Subcutaneous adipose tissue (tissue), 4 donors: Measurements from ENCODE around the gene MIGA2. TPM values are rescaled to one million over a fixed set of nuclear protein-coding genes. Genes with fewer than 3 reads are reported as not detected.

Experiments used
- total RNA-seq, 4 donors: library from RNA; depleted of rRNA; stranded (reverse); fragments of >200 nt; gene quantifications; one replicate each; pipeline ENCODE4 v1.1.0, GENCODE V29; 2016
- TF ChIP-seq, protein P1 (sequence below): fragments of 450-650 bp; IDR thresholded peaks from one replicate; pipeline ENCODE4 v1.5.1; 2016; ENCODE audit warnings: low read depth, mild to moderate bottlenecking, control low read depth, antibody characterized with exemption, moderate library complexity

The MIGA2 gene, protein sequence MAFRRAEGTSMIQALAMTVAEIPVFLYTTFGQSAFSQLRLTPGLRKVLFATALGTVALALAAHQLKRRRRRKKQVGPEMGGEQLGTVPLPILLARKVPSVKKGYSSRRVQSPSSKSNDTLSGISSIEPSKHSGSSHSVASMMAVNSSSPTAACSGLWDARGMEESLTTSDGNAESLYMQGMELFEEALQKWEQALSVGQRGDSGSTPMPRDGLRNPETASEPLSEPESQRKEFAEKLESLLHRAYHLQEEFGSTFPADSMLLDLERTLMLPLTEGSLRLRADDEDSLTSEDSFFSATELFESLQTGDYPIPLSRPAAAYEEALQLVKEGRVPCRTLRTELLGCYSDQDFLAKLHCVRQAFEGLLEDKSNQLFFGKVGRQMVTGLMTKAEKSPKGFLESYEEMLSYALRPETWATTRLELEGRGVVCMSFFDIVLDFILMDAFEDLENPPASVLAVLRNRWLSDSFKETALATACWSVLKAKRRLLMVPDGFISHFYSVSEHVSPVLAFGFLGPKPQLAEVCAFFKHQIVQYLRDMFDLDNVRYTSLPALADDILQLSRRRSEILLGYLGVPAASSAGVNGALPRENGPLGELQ
- total RNA-seq = 10 to 100 TPM in 2 of 4 donors, 1 to 10 TPM in 2; 8.8 to 50.5 (median 12.4) TPM

- TF ChIP-seq, protein P1, sequence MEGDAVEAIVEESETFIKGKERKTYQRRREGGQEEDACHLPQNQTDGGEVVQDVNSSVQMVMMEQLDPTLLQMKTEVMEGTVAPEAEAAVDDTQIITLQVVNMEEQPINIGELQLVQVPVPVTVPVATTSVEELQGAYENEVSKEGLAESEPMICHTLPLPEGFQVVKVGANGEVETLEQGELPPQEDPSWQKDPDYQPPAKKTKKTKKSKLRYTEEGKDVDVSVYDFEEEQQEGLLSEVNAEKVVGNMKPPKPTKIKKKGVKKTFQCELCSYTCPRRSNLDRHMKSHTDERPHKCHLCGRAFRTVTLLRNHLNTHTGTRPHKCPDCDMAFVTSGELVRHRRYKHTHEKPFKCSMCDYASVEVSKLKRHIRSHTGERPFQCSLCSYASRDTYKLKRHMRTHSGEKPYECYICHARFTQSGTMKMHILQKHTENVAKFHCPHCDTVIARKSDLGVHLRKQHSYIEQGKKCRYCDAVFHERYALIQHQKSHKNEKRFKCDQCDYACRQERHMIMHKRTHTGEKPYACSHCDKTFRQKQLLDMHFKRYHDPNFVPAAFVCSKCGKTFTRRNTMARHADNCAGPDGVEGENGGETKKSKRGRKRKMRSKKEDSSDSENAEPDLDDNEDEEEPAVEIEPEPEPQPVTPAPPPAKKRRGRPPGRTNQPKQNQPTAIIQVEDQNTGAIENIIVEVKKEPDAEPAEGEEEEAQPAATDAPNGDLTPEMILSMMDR = no peak
These were observed at the start of gene MIGA2 for GRCh38 chr9:129036241-129036922. Gene MIGA2, plus strand, starts transcription at chr9:129036626. Its CDS starts 3,969 bp downstream, at chr9:129040595.

GRCh38 chr9:128986671-128987070, 49.8 kb upstream of the MIGA2 start:
- TF ChIP-seq, protein P1 = no peak

DNA sequence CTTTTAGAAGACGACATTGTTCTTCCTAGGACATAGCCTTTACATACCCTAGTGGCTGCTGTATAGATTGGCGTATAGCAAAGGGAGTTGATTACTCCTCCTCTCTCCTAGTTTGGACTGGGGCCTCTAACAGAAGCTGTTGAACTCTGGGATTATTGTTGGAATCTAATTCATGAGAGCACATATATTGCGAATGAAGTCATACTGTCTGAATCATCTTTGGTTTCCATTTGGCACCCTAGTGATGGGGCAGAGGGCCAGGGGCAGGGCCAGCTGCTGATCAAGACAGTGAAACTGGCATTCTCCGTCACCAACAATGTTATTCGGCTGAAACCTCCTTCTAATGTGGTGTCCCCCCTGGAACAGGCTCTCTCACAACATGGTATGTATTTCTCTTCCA, 48.6 kb upstream of the MIGA2 start:
- TF ChIP-seq, protein P1 = no peak

- TF ChIP-seq, protein P1 = no peak
These were observed 43.4 kb upstream of the MIGA2 start for GRCh38 chr9:128992995-128993394.

GRCh38 chr9:128995791-128996190, 40.6 kb upstream of the MIGA2 start:
- TF ChIP-seq, protein P1 = no peak

- TF ChIP-seq, protein P1 = no peak
These were observed 38.0 kb upstream of the MIGA2 start for GRCh38 chr9:128998462-128998861.
